Measurements from ENCODE around the gene TPM3. TPM values are rescaled to one million over a fixed set of nuclear protein-coding genes. Genes with fewer than 3 reads are reported as not detected.
"Not testable (repeated sequence)": the region's sequence is repeated elsewhere in the genome, so short reads cannot be mapped to it uniquely, and the experiment has no call there.

TPM3 gene
- total and polyA plus RNA-seq, 7 experiments from 2014 or later: 264 to 718 (median 423) TPM

GRCh38 chr1:154148807-154149206 lies 43.1 kb downstream of the TPM3 start:
- Histone ChIP-seq H3K27me3 (ENCODE audit: control insufficient read depth in 2 of 2, insufficient read depth in 2 of 2, low read length in 2 of 2) (no peaks in the 10 kb centered on the region), H3K4me3 (ENCODE audit: low read length) (no peak overlapping the region), H3K4me1 (ENCODE audit: control insufficient read depth in 2 of 2, insufficient read depth in 2 of 2, low read length in 2 of 2) (peaks cover 0 to 10% of the 10 kb centered on the region in 2 donors), H3K27ac (ENCODE audit: low read depth, low read length) (no peak overlapping the region), H3K36me3 (ENCODE audit: control insufficient read depth in 2 of 3, insufficient read depth in 3 of 3, low read length in 3 of 3) (no peaks in the 10 kb centered on the region), H3K9me3 (ENCODE audit: control insufficient read depth in 2 of 3, low read length in 3 of 3) (no peaks in the 10 kb centered on the region)
- Mint-ChIP-seq H3K36me3 (peaks cover 0 to 11% (median under 1%) of the 10 kb centered on the region in 5 donors), H3K27ac (peak overlapping the region in 5 of 9 donors; percentile 2 to 65 (median 48)), H3K4me1 (peaks cover 1 to 28% (median 7%) of the 10 kb centered on the region in 7 donors), H3K27me3 (no peaks in the 10 kb centered on the region), H3K9me3 (no peaks in the 10 kb centered on the region), H3K4me3 (no peak overlapping the region)
- no peak for ATAC-seq
- intact Hi-C loops (cut with micrococcal nuclease): no loop called here
- DNase-seq: no peak
- POLR2A ChIA-PET: no interaction called here
- CTCF ChIA-PET: no interaction called here

GRCh38 chr1:154147505-154147904 lies 44.4 kb downstream of the TPM3 start:
- not testable (repeated sequence) for H3K4me1 ChIP-seq (ENCODE audit: control insufficient read depth in 2 of 2, insufficient read depth in 2 of 2, low read length in 2 of 2); H3K36me3 Mint-ChIP-seq; H3K4me3 ChIP-seq (ENCODE audit: low read length); H3K9me3 Mint-ChIP-seq; H3K4me3 Mint-ChIP-seq; H3K36me3 ChIP-seq (ENCODE audit: control insufficient read depth in 2 of 3, insufficient read depth in 3 of 3, low read length in 3 of 3); H3K9me3 ChIP-seq (ENCODE audit: control insufficient read depth in 2 of 3, low read length in 3 of 3); H3K27ac ChIP-seq (ENCODE audit: low read depth, low read length); H3K27me3 ChIP-seq (ENCODE audit: control insufficient read depth in 2 of 2, insufficient read depth in 2 of 2, low read length in 2 of 2); ATAC-seq; DNase-seq; H3K27me3 Mint-ChIP-seq
- ChIA-PET CTCF (interaction anchor here (0.6 to 0.7 kb wide), 3 partner anchors 19 to 476 kb away, joined by 3 read pairs; no protein-coding TSS in a partner anchor), POLR2A (interaction anchor here (1.2 kb wide), 1 partner anchor 8 kb away, joined by 5 read pairs; no protein-coding TSS in a partner anchor)
- Mint-ChIP-seq H3K27ac (peak overlapping the region in 2 of 9 donors; percentile 5 to 51), H3K4me1 (peaks cover 0 to 20% (median 6%) of the 10 kb centered on the region in 7 donors)
- intact Hi-C loops (cut with micrococcal nuclease): loop anchor here in 1 of 2 donors (2.0 kb wide), 1 partner anchor 13 kb away; no protein-coding TSS in a partner anchor

- no peak for ATAC-seq
- Mint-ChIP-seq H3K9me3 (no peaks in the 10 kb centered on the region), H3K4me1 (peaks cover 0 to 20% (median 8%) of the 10 kb centered on the region in 7 donors), H3K27me3 (no peaks in the 10 kb centered on the region), H3K27ac (peak overlapping the region in 1 of 9 donors; percentile 51), H3K4me3 (no peak overlapping the region), H3K36me3 (peaks cover 0 to 2% (median 0%) of the 10 kb centered on the region in 5 donors)
- Histone ChIP-seq H3K4me1 (ENCODE audit: control insufficient read depth in 2 of 2, insufficient read depth in 2 of 2, low read length in 2 of 2) (no peaks in the 10 kb centered on the region), H3K36me3 (ENCODE audit: control insufficient read depth in 2 of 3, insufficient read depth in 3 of 3, low read length in 3 of 3) (no peaks in the 10 kb centered on the region), H3K27me3 (ENCODE audit: control insufficient read depth in 2 of 2, insufficient read depth in 2 of 2, low read length in 2 of 2) (no peaks in the 10 kb centered on the region), H3K9me3 (ENCODE audit: control insufficient read depth in 2 of 3, low read length in 3 of 3) (no peaks in the 10 kb centered on the region), H3K4me3 (ENCODE audit: low read length) (no peak overlapping the region), H3K27ac (ENCODE audit: low read depth, low read length) (no peak overlapping the region)
- POLR2A ChIA-PET: interaction anchor here (1.0 kb wide), 1 partner anchor 10 kb away, joined by 5 read pairs; no protein-coding TSS in a partner anchor
- DNase-seq: no peak
- CTCF ChIA-PET: interaction anchor here (1.0 to 1.2 kb wide), 2 partner anchors 9 to 126 kb away, joined by 3 to 4 read pairs; no protein-coding TSS in a partner anchor
- intact Hi-C loops (cut with micrococcal nuclease): loop anchor here in 1 of 2 donors (2.0 kb wide), 1 partner anchor 15 kb away; no protein-coding TSS in a partner anchor
Measured at GRCh38 chr1:154145986-154146385, 45.9 kb downstream of the TPM3 start.

GRCh38 chr1:154142358-154142757 lies 49.5 kb downstream of the TPM3 start:
- no peak overlapping the region for H3K4me3 ChIP-seq (ENCODE audit: low read length)
- H3K9me3 Mint-ChIP-seq: no peaks in the 10 kb centered on the region
- DNase-seq: no peak
- H3K27me3 Mint-ChIP-seq: no peaks in the 10 kb centered on the region
- no peaks in the 10 kb centered on the region for H3K4me1 ChIP-seq (ENCODE audit: control insufficient read depth in 2 of 2, insufficient read depth in 2 of 2, low read length in 2 of 2)
- H3K36me3 ChIP-seq (ENCODE audit: control insufficient read depth in 2 of 3, insufficient read depth in 3 of 3, low read length in 3 of 3): no peaks in the 10 kb centered on the region
- no peak overlapping the region for H3K27ac ChIP-seq (ENCODE audit: low read depth, low read length)
- no peaks in the 10 kb centered on the region for H3K36me3 Mint-ChIP-seq
- H3K27ac Mint-ChIP-seq: no peak overlapping the region
- H3K4me3 Mint-ChIP-seq: no peak overlapping the region
- no peaks in the 10 kb centered on the region for H3K9me3 ChIP-seq (ENCODE audit: control insufficient read depth in 2 of 3, low read length in 3 of 3)
- ChIA-PET CTCF (interaction anchor here (0.6 kb wide), 1 partner anchor 119 kb away, joined by 3 read pairs; no protein-coding TSS in a partner anchor), POLR2A (interaction anchor here (0.7 kb wide), 1 partner anchor 24 kb away, joined by 3 read pairs; no protein-coding TSS in a partner anchor)
- no peaks in the 10 kb centered on the region for H3K27me3 ChIP-seq (ENCODE audit: control insufficient read depth in 2 of 2, insufficient read depth in 2 of 2, low read length in 2 of 2)
- H3K4me1 Mint-ChIP-seq: peaks cover 0 to 12% (median 0%) of the 10 kb centered on the region in 7 donors
- no peak for ATAC-seq
- intact Hi-C loops (cut with micrococcal nuclease): no loop called here

GRCh38 chr1:154141240-154141639 lies 50.7 kb downstream of the TPM3 start:
- H3K27ac Mint-ChIP-seq: peak overlapping the region in 1 of 9 donors; percentile 37
- Histone ChIP-seq H3K4me1 (ENCODE audit: control insufficient read depth in 2 of 2, insufficient read depth in 2 of 2, low read length in 2 of 2) (no peaks in the 10 kb centered on the region), H3K27me3 (ENCODE audit: control insufficient read depth in 2 of 2, insufficient read depth in 2 of 2, low read length in 2 of 2) (no peaks in the 10 kb centered on the region), H3K9me3 (ENCODE audit: control insufficient read depth in 2 of 3, low read length in 3 of 3) (no peaks in the 10 kb centered on the region), H3K36me3 (ENCODE audit: control insufficient read depth in 2 of 3, insufficient read depth in 3 of 3, low read length in 3 of 3) (no peaks in the 10 kb centered on the region), H3K27ac (ENCODE audit: low read depth, low read length) (no peak overlapping the region), H3K4me3 (ENCODE audit: low read length) (no peak overlapping the region)
- no peak overlapping the region for H3K4me3 Mint-ChIP-seq
- DNase-seq (no peak), ATAC-seq (no peak)
- CTCF ChIA-PET: interaction anchor here (0.6 kb wide), 1 partner anchor 132 kb away, joined by 3 read pairs; no protein-coding TSS in a partner anchor
- POLR2A ChIA-PET: no interaction called here
- no peaks in the 10 kb centered on the region for H3K9me3 Mint-ChIP-seq
- H3K4me1 Mint-ChIP-seq: peaks cover 0 to 12% (median 0%) of the 10 kb centered on the region in 7 donors
- H3K36me3 Mint-ChIP-seq: no peaks in the 10 kb centered on the region
- intact Hi-C loops (cut with micrococcal nuclease): no loop called here
- no peaks in the 10 kb centered on the region for H3K27me3 Mint-ChIP-seq

- ChIA-PET POLR2A (interaction anchor here (0.7 kb wide), 1 partner anchor 1290 kb away, joined by 3 read pairs; no protein-coding TSS in a partner anchor), CTCF (interaction anchor here (0.8 kb wide), 1 partner anchor 10 kb away, joined by 3 read pairs; no protein-coding TSS in a partner anchor)
- no peaks in the 10 kb centered on the region for H3K4me1 ChIP-seq (ENCODE audit: control insufficient read depth in 2 of 2, insufficient read depth in 2 of 2, low read length in 2 of 2)
- Mint-ChIP-seq H3K27ac (no peak overlapping the region), H3K36me3 (no peaks in the 10 kb centered on the region), H3K4me3 (no peak overlapping the region), H3K9me3 (no peaks in the 10 kb centered on the region), H3K4me1 (peaks cover 0 to 6% (median 0%) of the 10 kb centered on the region in 7 donors), H3K27me3 (no peaks in the 10 kb centered on the region)
- DNase-seq: no peak
- no peak overlapping the region for H3K4me3 ChIP-seq (ENCODE audit: low read length)
- H3K27me3 ChIP-seq (ENCODE audit: control insufficient read depth in 2 of 2, insufficient read depth in 2 of 2, low read length in 2 of 2): no peaks in the 10 kb centered on the region
- H3K36me3 ChIP-seq (ENCODE audit: control insufficient read depth in 2 of 3, insufficient read depth in 3 of 3, low read length in 3 of 3): no peaks in the 10 kb centered on the region
- ATAC-seq: no peak
- intact Hi-C loops (cut with micrococcal nuclease): no loop called here
- H3K27ac ChIP-seq (ENCODE audit: low read depth, low read length): no peak overlapping the region
- H3K9me3 ChIP-seq (ENCODE audit: control insufficient read depth in 2 of 3, low read length in 3 of 3): no peaks in the 10 kb centered on the region
Measured at GRCh38 chr1:154137888-154138287, 54.0 kb downstream of the TPM3 start.

Measured in naive thymus-derived CD4-positive, alpha-beta T cell (primary cell).